Thoracic aorta (tissue), 2 donors: ENCODE results near the gene ZNRF4. TPM values are rescaled to one million over a fixed set of nuclear protein-coding genes. Genes with fewer than 3 reads are reported as not detected.
A peak's percentile ranks its signal among the peaks of the same experiment; 100 is the strongest.
"Not testable (repeated sequence)": the region's sequence is repeated elsewhere in the genome, so short reads cannot be mapped to it uniquely, and the experiment has no call there.

Source experiments
- ATAC-seq: fragments of 150-250 bp; one replicate; pipeline ENCODE4 v1.8.0; 2017; ENCODE audit warnings: low read depth; ENCODE audit not compliant: insufficient number of reproducible peaks, low FRiP score
- DNase-seq: peaks from one replicate; pipeline ENCODE4 v3.0.0-alpha.2; 2020; ENCODE audit warnings: low spot score
- H3K27ac ChIP-seq, 2 donors: fragments of 200-600 bp; sonication (generic); 1 replicate in 1 of 2; 2 replicates in 1 of 2; pipeline ENCODE4 v1.5.1; 2016; ENCODE audit warnings: mild to moderate bottlenecking in 2 of 2, moderate library complexity in 2 of 2
- H3K27me3 ChIP-seq: fragments of 200-600 bp; sonication (generic); replicated peaks from 2 replicates; pipeline ENCODE4 v1.6.0; 2016; ENCODE audit warnings: mild to moderate bottlenecking; ENCODE audit not compliant: insufficient read depth
- H3K36me3 ChIP-seq: fragments of 200-600 bp; sonication (generic); one replicate; pipeline ENCODE4 v1.5.1; 2016
- H3K4me1 ChIP-seq, 2 donors: fragments of 200-600 bp; sonication (generic); 1 replicate in 1 of 2; 2 replicates in 1 of 2; pipeline versions ENCODE4 v1.5.1 to v1.6.0; 2016; ENCODE audit warnings: low read depth in 2 of 2, mild to moderate bottlenecking in 1 of 2; ENCODE audit not compliant: control insufficient read depth in 1 of 2
- H3K4me3 ChIP-seq: fragments of 200-600 bp; sonication (generic); 2 replicates; pipeline ENCODE4 v1.5.1; 2016; ENCODE audit warnings: mild to moderate bottlenecking
- H3K9me3 ChIP-seq: fragments of 200-600 bp; sonication (generic); 2 replicates; pipeline ENCODE4 v1.5.1; 2016
- CTCF ChIP-seq: fragments of 200-600 bp; sonication (generic); IDR thresholded peaks from one replicate; pipeline ENCODE4 v1.5.1; 2019; ENCODE audit warnings: antibody characterized with exemption
- total RNA-seq, 2 donors: library from RNA; depleted of rRNA; stranded (reverse); fragments of >200 nt; gene quantifications; one replicate each; pipeline versions ENCODE4 v1.1.0 to v1.2.3, GENCODE V29; 2016

ZNRF4 gene
- total RNA-seq, 2 donors from 2014 or later: not detected

GRCh38 chr19:5480427-5480836 lies 25.2 kb downstream of the ZNRF4 start:
- DNase-seq (no peak), ATAC-seq (no peak)
- Histone ChIP-seq H3K9me3 (peaks cover 6% of the 10 kb centered on the region), H3K4me1 (no peaks in the 10 kb centered on the region), H3K27me3 (peaks cover 6% of the 10 kb centered on the region), H3K27ac (no peak overlapping the region), H3K36me3 (no peaks in the 10 kb centered on the region), H3K4me3 (no peak overlapping the region)
- peak; percentile 32 for TF ChIP-seq CTCF

- no peak for DNase-seq
- peaks cover 6% of the 10 kb centered on the region for H3K9me3 ChIP-seq
- no peak overlapping the region for H3K27ac ChIP-seq
- no peak for ATAC-seq
- no peaks in the 10 kb centered on the region for H3K36me3 ChIP-seq
- no peaks in the 10 kb centered on the region for H3K4me1 ChIP-seq
- no peak overlapping the region for H3K4me3 ChIP-seq
- TF ChIP-seq CTCF: no peak
- peaks cover 6% of the 10 kb centered on the region for H3K27me3 ChIP-seq
Observed at GRCh38 chr19:5481957-5482356, 26.7 kb downstream of the ZNRF4 start.

DNA sequence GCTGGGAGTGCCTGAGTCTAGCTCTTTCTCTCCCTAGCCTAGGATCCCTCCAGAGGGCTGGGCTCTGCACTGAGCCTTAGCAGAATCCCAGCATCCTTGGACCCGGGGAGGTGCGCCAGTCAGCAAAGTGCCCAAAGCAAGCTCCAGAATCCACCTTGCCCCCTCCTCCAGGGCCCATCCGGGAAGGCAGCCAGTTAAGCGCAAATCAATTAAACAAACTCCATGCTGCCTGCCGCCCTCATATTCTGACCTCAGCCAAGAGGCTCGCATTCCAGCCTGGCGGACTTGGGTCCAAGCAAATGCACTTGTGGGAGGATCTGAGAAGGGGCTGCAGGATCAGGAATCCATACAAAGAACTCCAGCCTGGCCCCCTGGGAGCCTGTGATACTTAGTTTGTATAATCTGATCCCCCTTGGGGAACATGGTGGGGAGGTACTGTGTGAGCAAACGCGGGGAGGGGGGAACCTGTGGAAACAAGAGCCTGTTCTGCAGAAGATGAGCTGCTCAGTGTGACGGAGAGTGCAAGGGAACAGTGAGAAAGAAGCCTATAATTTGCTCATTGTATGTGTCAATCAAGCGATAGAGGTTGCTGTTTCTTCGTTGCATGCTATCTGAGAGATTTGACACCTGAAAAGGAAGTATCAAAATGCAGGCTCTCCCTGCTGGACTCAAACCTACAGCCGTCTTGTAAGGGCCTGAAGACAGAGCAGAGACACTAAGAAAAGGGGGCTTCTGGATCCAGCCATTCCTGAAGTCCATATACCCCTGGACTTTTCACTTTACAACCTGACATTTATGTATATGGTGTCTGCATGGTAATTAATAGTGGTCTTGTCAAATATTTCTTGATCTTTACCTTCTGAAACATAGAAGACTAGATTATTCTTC lies 29.4 kb downstream of the ZNRF4 start:
- no peaks in the 10 kb centered on the region for H3K27me3 ChIP-seq
- H3K4me1 ChIP-seq: no peaks in the 10 kb centered on the region
- H3K4me3 ChIP-seq: no peak overlapping the region
- TF ChIP-seq CTCF: no peak
- H3K36me3 ChIP-seq: no peaks in the 10 kb centered on the region
- H3K27ac ChIP-seq: no peak overlapping the region
- peaks cover 6% of the 10 kb centered on the region for H3K9me3 ChIP-seq
- ATAC-seq: no peak
- DNase-seq: no peak

- no peak overlapping the region for H3K4me3 ChIP-seq
- ATAC-seq: no peak
- peaks cover 6% of the 10 kb centered on the region for H3K9me3 ChIP-seq
- no peak for DNase-seq
- H3K36me3 ChIP-seq: no peaks in the 10 kb centered on the region
- no peak overlapping the region for H3K27ac ChIP-seq
- no peaks in the 10 kb centered on the region for H3K4me1 ChIP-seq
- no peaks in the 10 kb centered on the region for H3K27me3 ChIP-seq
- TF ChIP-seq CTCF: no peak
Observed at GRCh38 chr19:5485286-5485636, 30.0 kb downstream of the ZNRF4 start.

- H3K4me1 ChIP-seq, H3K36me3 ChIP-seq, DNase-seq, H3K27me3 ChIP-seq, H3K4me3 ChIP-seq, ATAC-seq, H3K9me3 ChIP-seq, H3K27ac ChIP-seq: not testable (repeated sequence)
Observed at GRCh38 chr19:5485658-5486057, 30.4 kb downstream of the ZNRF4 start.
